Adipocyte (in vitro differentiated cells): Measurements from ENCODE around the gene GGT1.
"Not testable (repeated sequence)": the region's sequence is repeated elsewhere in the genome, so short reads cannot be mapped to it uniquely, and the experiment has no call there.

Source experiments
- DNase-seq: peaks from one replicate; pipeline ENCODE4 v3.0.0-alpha.2; 2015; ENCODE audit warnings: low read depth
- H3K27me3 ChIP-seq: replicated peaks from 2 replicates; pipeline ENCODE4 v1.7.0; 2013; ENCODE audit warnings: mild to moderate bottlenecking, low read length, moderate library complexity; ENCODE audit not compliant: control insufficient read depth, insufficient read depth
- H3K36me3 ChIP-seq: 2 replicates; pipeline ENCODE4 v1.7.0; 2013; ENCODE audit warnings: low read length, mild to moderate bottlenecking, moderate library complexity; ENCODE audit not compliant: control insufficient read depth, insufficient read depth, severe bottlenecking
- H3K4me1 ChIP-seq: 2 replicates; pipeline ENCODE4 v1.7.0; 2013; ENCODE audit warnings: mild to moderate bottlenecking, low read length, moderate library complexity; ENCODE audit not compliant: control insufficient read depth, insufficient read depth
- H3K4me3 ChIP-seq: 2 replicates; pipeline ENCODE4 v1.7.0; 2013; ENCODE audit warnings: mild to moderate bottlenecking, low read length, moderate library complexity
- H3K9ac ChIP-seq: 2 replicates; pipeline ENCODE4 v1.7.0; 2013; ENCODE audit warnings: mild to moderate bottlenecking, low read length, moderate library complexity
- H3K9me3 ChIP-seq: 2 replicates; pipeline ENCODE4 v1.7.0; 2013; ENCODE audit warnings: mild to moderate bottlenecking, low read length, moderate library complexity; ENCODE audit not compliant: control insufficient read depth

GGT1 gene

DNA sequence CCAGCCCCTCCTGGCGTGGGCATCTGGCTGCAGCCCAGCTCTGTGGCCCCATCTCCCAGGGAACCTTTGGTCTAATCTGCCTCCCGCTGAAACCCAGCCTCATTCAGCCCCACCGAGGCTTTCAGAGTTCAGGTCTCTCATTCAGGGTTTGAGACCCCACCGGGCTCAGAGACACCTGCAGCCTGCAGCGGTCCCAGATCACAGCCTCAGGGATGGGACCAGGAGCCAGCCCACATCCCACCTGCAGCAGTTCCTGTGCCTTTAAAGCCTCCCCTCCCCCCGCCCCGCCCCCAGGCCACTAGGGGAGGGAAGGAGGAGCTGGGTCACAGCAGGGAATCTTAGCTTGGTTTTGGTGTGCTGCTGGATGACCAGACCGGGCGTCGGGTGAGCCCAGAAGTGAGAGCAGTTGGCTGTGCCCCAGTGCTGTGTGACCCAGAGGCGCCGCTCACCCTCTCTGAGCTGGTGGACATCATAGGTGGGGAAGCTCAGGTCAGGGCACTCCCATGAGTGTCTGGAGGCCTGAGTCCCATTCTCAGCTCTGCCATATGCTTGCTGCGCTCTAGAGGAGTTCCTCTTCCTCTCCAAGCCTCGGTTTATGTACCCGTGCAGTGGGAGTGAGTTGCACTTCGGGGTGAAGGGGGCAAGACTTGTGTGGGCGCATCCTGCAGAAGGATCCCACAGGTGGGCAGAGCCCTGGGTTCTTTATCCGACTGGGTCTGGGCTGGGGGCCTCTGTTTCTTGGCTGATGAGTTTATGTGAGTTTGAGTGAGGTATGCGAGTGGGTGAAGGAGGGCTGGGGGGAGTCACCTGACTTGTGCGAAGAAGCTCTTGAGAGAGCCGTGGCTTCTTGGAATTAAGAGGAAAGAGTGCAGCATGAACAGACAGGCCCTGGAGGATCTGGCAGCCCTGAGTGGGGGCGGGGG is at the start of gene GGT1:
GGT1 (plus strand) TSS at position 347 of the 923 bp plus-strand sequence. CDS start 7,889 bp downstream, outside the sequence.
- DNase-seq, H3K9me3 ChIP-seq: not testable (repeated sequence)

DNA sequence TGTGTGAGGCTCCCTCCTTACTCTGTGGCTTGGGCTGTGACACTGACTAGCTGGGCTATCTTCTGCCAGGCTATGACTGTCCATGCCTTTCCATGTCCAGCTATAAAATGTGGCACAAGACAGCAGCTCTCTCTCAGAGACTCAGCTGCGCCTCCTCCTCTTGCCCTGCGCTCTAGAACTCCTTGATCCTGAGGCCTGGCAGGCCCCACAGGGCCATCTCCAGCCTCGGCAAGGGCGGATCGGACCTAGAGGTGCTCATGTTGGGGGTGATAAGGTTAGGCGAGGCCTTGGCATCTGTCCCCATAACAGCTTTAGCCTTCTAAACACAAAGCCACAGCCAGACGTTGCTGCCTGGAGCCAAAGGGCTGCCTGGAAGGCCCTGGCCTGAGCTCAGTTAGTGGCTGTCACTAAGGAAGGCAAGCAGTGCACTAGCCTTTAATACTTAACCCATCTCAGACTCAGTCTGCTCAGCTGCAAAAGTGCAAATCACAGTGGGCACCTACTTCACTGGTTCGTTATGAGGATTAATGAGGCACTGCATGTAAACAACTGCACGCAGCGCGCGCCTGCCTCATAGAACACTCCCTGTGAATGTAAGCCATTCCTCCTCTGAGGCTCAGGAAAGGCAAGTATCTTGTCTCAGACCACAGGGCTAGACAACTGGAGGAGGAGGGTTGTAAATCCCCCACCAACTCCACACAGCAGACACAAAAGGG is 49.2 kb upstream of the GGT1 start:
- DNase-seq, result peak; percentile 55
- Histone ChIP-seq H3K4me3 (peak overlapping the region; percentile 91), H3K9ac (peak overlapping the region; percentile 95), H3K36me3 (peaks cover 31% of the 10 kb centered on the region), H3K27me3 (no peaks in the 10 kb centered on the region), H3K9me3 (no peaks in the 10 kb centered on the region), H3K4me1 (peaks cover 49% of the 10 kb centered on the region)

More for the DNA sequence above, at the start of gene GGT1:
- not testable (repeated sequence) for H3K9ac ChIP-seq, H3K4me3 ChIP-seq, H3K27me3 ChIP-seq, H3K4me1 ChIP-seq, H3K36me3 ChIP-seq

DNA sequence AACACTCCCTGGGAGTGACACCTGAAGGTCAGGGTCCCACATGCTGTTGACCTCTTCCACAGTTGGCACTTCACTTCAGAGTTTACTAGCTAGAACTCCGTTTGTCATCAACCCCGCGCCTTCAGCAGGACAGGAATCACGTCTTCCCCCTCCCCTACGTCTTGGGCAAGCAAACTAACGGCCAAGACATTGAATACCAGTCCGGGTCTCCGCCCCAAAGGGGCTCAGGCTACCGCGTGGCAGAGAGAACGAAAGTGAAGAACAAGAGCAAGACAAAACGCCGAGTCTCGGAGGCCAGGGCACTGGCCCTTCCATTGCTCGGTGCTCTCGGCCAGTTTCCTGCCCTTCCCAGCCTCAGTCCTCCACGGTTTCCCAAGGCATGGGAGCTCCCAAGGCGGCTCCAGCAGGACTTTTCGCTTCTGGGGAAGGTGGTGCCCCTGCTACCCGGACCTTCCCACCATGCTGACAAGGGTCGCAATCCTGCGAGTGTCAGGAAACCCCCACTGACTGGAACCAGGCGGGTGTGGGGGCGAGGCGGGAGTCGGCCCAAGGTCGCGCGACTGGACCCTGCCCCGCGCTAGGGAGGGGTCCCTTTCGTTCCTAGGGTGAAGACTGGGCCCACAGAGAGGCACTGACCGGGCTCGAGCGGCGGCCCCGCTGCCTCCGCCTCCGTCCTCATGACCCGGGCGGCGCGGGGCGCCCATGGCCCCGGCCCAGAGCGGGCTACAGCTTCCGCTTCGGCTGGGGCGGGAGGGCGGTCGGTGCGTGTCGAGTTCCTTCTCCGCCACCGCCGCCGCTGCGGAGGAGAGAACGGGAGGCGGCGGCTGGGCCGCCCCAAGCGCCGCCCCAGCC is 48.5 kb upstream of the GGT1 start, which contains the start of gene GUCD1:
GUCD1 (minus strand) TSS at position 826 of the 852 bp plus-strand sequence; CDS start at position 679, 147 bp downstream.
- Histone ChIP-seq H3K4me3 (peak within 1 kb of the TSS; percentile 93), H3K36me3 (peaks cover 39% of the 10 kb centered on the region), H3K27me3 (no peaks in the 10 kb centered on the region), H3K4me1 (peaks cover 49% of the 10 kb centered on the region), H3K9ac (peak within 1 kb of the TSS; percentile 95), H3K9me3 (no peaks in the 10 kb centered on the region)
- peak; percentile 76 for DNase-seq

DNA sequence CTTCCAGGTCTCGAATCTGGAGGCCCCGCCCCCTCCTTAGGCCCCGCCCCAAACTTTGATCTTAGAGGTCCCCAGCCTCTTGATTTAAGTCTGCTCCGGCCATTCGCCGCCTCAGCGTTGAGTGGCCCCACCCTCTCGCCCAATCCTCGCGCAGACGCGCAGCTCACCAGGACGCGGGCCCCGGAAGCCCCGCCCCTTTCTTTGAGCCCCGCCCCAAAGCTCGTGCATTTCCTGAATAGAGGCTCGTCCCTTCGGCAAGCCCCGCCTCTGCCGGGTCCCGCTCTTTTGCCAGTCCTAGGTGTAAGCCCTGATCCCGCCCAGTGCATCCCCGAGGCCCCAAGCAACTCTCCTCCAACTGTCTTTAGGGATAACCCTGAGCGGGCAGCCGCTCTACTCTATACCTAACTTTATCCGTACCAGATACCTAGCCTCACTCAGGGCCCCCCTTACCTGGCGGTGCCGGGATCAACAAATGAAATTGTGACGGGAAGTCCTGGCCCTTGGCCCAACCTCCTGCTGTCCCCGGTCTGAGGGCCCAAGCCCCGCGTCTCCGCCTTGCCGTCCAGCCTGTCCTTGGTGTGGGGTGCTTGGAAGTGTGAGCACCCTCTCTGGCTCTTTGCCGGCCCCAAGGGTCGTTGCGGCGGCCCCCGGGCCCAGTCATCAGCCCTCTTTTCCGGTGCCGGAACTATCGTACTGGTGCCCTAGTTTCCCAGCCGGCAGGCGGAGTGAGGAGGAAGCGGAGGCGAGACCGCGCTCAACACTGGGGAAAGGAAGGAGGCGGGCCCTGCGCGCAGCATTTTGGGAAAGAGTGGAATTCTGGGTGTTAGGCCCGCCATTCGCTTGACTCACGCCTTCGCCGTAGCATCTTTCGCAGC is 47.6 kb upstream of the GGT1 start, which contains the start of gene SNRPD3:
SNRPD3 (plus strand) TSS at position 835 of the 875 bp plus-strand sequence. CDS start 1,676 bp downstream, outside the sequence.
- Histone ChIP-seq H3K36me3 (peaks cover 37% of the 10 kb centered on the region), H3K9me3 (no peaks in the 10 kb centered on the region), H3K27me3 (no peaks in the 10 kb centered on the region), H3K4me3 (peak within 1 kb of the TSS; percentile 93), H3K9ac (peak within 1 kb of the TSS; percentile 95), H3K4me1 (peaks cover 41% of the 10 kb centered on the region)
- peak; percentile 100 for DNase-seq

DNA sequence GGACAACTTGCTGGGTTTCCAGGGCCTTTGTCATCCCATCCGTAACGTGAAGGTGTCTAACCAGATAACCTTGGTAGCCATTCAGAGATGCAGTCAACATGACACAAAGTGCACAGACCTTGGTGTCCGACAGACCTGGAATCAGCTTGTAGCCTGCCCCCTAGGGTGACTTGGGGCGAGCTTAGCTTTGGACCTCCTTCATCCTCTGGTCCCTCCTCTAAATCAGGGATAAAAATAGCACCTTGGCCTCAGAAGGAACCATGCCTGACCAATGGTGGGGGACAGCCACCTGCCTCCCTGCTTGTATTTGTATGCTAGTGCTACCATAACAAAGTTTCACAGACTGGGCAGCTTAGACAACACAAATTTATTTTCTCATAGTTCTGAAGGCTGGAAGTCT is 43.5 kb upstream of the GGT1 start:
- no peaks in the 10 kb centered on the region for H3K9me3 ChIP-seq
- peaks cover 24% of the 10 kb centered on the region for H3K4me1 ChIP-seq
- H3K4me3 ChIP-seq, result no peak overlapping the region
- H3K9ac ChIP-seq, result no peak overlapping the region
- peaks cover 34% of the 10 kb centered on the region for H3K36me3 ChIP-seq
- no peaks in the 10 kb centered on the region for H3K27me3 ChIP-seq
- no peak for DNase-seq

DNA sequence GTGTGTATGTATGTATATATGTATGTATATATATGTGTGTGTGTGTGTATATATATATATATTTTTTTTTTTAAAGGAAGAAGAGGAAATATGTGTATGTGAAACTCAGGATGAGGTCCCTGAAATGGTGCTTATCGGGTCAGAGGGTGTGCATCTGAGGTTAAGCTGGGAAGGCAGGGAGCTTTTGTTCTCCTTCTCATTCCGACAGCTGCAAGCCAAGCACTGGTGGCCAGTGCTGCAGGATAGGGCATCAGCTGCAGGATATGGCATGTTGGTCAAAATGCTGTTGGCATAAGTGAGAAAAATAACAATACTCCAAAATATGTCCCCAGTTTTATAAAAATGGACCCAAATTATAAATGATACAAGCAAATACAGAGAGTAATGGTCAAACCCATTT is 39.7 kb upstream of the GGT1 start:
- Histone ChIP-seq H3K36me3 (peaks cover 30% of the 10 kb centered on the region), H3K27me3 (no peaks in the 10 kb centered on the region), H3K4me1 (peaks cover 22% of the 10 kb centered on the region), H3K4me3 (no peak overlapping the region), H3K9me3 (no peaks in the 10 kb centered on the region), H3K9ac (no peak overlapping the region)
- no peak for DNase-seq

DNA sequence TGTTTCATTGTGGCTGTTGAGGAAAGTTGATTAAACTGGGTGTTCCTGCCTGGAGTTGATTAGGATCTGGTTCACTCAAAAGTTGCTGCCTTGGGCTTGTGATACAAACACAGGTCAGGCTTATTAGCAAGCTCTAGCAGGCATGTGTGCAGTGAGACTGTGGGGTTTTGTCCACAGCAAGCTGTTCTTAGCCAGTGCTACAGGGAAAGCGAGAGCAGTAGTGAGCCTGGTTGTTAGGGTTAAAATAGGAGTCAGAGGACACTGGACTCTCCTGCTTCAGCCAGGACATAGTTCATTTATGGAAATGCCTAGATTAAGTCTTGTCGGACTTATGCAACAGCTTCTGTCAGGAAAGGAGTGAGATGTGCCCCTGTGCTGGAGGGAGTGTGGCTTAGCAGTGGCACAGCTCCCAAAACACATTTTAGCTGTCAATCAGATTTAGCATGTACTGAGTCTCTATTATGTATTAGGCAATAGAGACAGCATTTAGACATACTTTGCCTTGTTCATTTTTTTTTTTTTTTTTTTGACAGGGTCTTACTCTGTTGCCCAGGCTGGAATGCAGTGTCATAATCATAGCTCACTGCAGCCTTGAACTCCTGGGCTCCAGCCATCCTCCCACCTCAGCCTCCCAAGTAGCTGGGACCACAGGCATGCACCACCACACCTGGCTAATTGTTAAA is 38.5 kb upstream of the GGT1 start:
- DNase-seq, result peak; percentile 76
- peaks cover 26% of the 10 kb centered on the region for H3K36me3 ChIP-seq
- peaks cover 22% of the 10 kb centered on the region for H3K4me1 ChIP-seq
- H3K27me3 ChIP-seq, result no peaks in the 10 kb centered on the region
- H3K9me3 ChIP-seq, result no peaks in the 10 kb centered on the region
- peak overlapping the region; percentile 21 for H3K9ac ChIP-seq
- no peak overlapping the region for H3K4me3 ChIP-seq

DNA sequence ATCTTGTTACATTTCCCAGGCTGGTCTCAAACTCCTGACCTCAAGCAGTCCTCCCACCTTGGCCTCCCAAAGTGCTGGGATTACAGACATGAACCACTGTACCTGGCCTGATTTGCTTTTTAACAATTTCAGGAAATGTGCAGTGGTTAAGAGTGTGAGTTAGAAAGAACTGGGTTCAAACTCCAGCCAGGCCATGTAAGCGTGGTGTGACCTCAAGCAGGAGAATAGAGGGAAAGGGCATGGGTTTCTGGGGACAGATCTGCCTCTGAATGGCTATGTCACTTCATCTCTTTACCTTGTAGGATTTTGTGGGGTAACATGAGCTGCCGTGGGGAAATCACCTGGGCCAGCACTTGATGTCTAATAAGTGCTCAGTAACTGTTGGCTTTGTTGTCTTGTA is 37.9 kb upstream of the GGT1 start:
- Histone ChIP-seq H3K27me3 (no peaks in the 10 kb centered on the region), H3K9ac (no peak overlapping the region), H3K4me1 (peaks cover 22% of the 10 kb centered on the region), H3K9me3 (no peaks in the 10 kb centered on the region), H3K4me3 (no peak overlapping the region), H3K36me3 (peaks cover 30% of the 10 kb centered on the region)
- no peak for DNase-seq

DNA sequence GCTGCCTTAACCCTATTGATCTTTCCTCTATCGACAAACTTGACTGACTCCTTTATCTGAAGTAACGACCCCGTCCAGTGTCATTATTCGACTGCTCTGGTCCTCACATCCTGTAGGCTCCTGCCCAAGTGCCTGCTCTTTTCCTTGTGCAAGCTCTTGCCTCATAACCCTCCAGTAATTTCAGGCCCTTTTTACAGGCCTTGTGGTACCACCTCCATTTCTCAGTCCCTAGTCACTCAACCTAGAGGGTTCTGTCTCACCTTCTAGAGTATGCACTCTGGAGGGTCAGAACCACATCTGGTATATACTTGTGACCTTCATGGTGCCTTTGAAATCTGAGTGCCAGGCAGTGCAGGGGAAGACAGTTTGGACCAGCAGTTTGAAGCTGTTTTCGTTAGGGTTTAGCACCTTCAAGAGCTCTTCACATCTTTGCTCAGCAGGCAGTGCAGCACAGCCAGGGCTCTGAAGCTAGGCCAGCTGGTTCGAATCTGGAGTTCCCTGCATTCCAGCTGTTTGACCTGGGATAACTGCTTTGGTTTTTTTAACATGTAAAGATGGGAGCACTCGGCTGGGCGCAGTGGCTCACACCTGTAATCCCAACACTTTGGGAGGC is 36.0 kb upstream of the GGT1 start:
- Histone ChIP-seq H3K4me1 (peaks cover 22% of the 10 kb centered on the region), H3K9me3 (no peaks in the 10 kb centered on the region), H3K9ac (no peak overlapping the region), H3K27me3 (no peaks in the 10 kb centered on the region), H3K4me3 (no peak overlapping the region), H3K36me3 (peaks cover 29% of the 10 kb centered on the region)
- no peak for DNase-seq
